K562 (cell line): Measurements from ENCODE around the gene SP140L. TPM values are rescaled to one million over a fixed set of nuclear protein-coding genes. Genes with fewer than 3 reads are reported as not detected.

Source experiments
- GABPA ChIP-seq: fragments of 200-800 bp; sonication (Bioruptor generic); conservative IDR thresholded peaks from 2 replicates; pipeline ENCODE4 v1.6.1; 2016; ENCODE audit warnings: low read depth, missing genetic modification characterization, missing compliant biosample characterization
- HNRNPUL1 ChIP-seq: fragments of 200-400 bp; formaldehyde crosslinking; IDR thresholded peaks from 2 replicates; pipeline ENCODE4 v1.6.1; 2017; ENCODE audit warnings: low read length
- MCM5 ChIP-seq: fragments of 450-650 bp; IDR thresholded peaks from 2 replicates; pipeline ENCODE4 v1.6.1; 2016; ENCODE audit warnings: low read depth
- MGA ChIP-seq: fragments of 450-650 bp; IDR thresholded peaks from 2 replicates; pipeline ENCODE4 v1.6.1; 2016; ENCODE audit warnings: mild to moderate bottlenecking, moderate library complexity
- SMAD4 ChIP-seq: fragments of 250-450 bp; sonication (Bioruptor Pico); conservative IDR thresholded peaks from 2 replicates; pipeline ENCODE4 v1.8.0; 2021; ENCODE audit warnings: inconsistent platforms, mild to moderate bottlenecking, moderate library complexity
- SOX6 ChIP-seq: fragments of 450-650 bp; IDR thresholded peaks from 2 replicates; pipeline ENCODE4 v1.6.1; 2014; ENCODE audit warnings: mild to moderate bottlenecking
- SRF ChIP-seq, 2 experiments: fragments of 250-450, 450-650 bp in 1 of 2; sonication (Bioruptor Pico) in 1 of 2; sonication (generic) in 1 of 2; formaldehyde crosslinking; IDR thresholded peaks; 2 replicates each; pipeline versions ENCODE4 v1.5.0 to v1.5.1; 2020 to 2022; ENCODE audit warnings: mild to moderate bottlenecking in 1 of 2, missing genetic modification reagents in 1 of 2
- TGIF2 ChIP-seq: sonication (generic); formaldehyde crosslinking; IDR thresholded peaks from 2 replicates; pipeline ENCODE4 v1.8.1; 2022; ENCODE audit warnings: mild to moderate bottlenecking, missing genetic modification reagents, moderate library complexity
- THRA ChIP-seq: fragments of 450-650 bp; IDR thresholded peaks from 2 replicates; pipeline ENCODE4 v1.6.1; 2017; ENCODE audit warnings: mild to moderate bottlenecking, moderate library complexity
- ZFP1 ChIP-seq: fragments of 450-650 bp; formaldehyde crosslinking; IDR thresholded peaks from 2 replicates; pipeline ENCODE4 v1.4.0; 2020; ENCODE audit warnings: mild to moderate bottlenecking, mixed read lengths
- ZHX1 ChIP-seq: fragments of 150-350 bp; conservative IDR thresholded peaks from 2 replicates; pipeline ENCODE4 v1.6.1; 2014; ENCODE audit warnings: low read length
- polyA plus RNA-seq, 8 experiments: library from polyadenylated mRNA; depleted of rRNA in 4 of 8; stranded (reverse) in 5 of 8; unstranded in 3 of 8; fragments of >200 nt; fragmentation: Nextera tagmentation in 2 of 8; fragmentation: Illumina TruSeq in 1 of 8; extraction: Ambion mirVana in 2 of 8; extraction: Trizol in 1 of 8; gene quantifications; 2 replicates each; pipeline versions ENCODE4 v1.2.1 to v1.2.3, GENCODE V29; 2011 to 2014; ENCODE audit warnings: inconsistent platforms in 1 of 8, missing spikeins in 1 of 8
- total RNA-seq, 7 experiments: library from RNA; depleted of rRNA in 6 of 7; stranded (reverse); fragments of >200 nt in 6 of 7; fragmentation: Illumina TruSeq in 2 of 7; extraction: Trizol in 2 of 7; gene quantifications; 2 replicates each; pipeline versions ENCODE4 v1.2.1 to v1.2.3, GENCODE V29; 2011 to 2021; ENCODE audit warnings: low replicate concordance in 1 of 7

SP140L gene
- total and polyA plus RNA-seq, 9 of the 15 experiments (the other 6 are each of a cell fraction or from before 2014, with no cell fraction given), result 4.0 to 15.5 (median 11.3) TPM

GRCh38 chr2:230335864-230336506 lies 9.0 kb downstream of the SP140L start (continued):
- TF ChIP-seq THRA, result no peak
- no peak for TF ChIP-seq ZFP1
- TF ChIP-seq SRF (CRISPR knock-in tag; IDR thresholded peaks at IDR 0.05), result peak; percentile 54 to 97; a peak in 2 of 4 replicates
- TF ChIP-seq HNRNPUL1, result no peak
- TF ChIP-seq ZHX1, result no peak
- 0 out of 2 replicates have a peak, but pooled peaks have one; percentile 11 for TF ChIP-seq MGA
- peak; percentile 82 for TF ChIP-seq SOX6
- no peak for TF ChIP-seq MCM5
- 0 out of 2 replicates have a peak, but pooled peaks have one; percentile 18 for TF ChIP-seq SMAD4 (CRISPR knock-in tag)
- TF ChIP-seq TGIF2 (CRISPR knock-in tag), result no peak
- TF ChIP-seq GABPA (tag), result peak; percentile 25
